HG03066 (cell line): Measurements from ENCODE around the gene TNNT2.

Experiments used
- ATAC-seq: cut with Tn5 transposase; IDR thresholded peaks from one replicate; pipeline ENCODE4 v1.9.1; 2021; ENCODE audit warnings: low read depth; ENCODE audit not compliant: unreplicated experiment

TNNT2 gene

DNA sequence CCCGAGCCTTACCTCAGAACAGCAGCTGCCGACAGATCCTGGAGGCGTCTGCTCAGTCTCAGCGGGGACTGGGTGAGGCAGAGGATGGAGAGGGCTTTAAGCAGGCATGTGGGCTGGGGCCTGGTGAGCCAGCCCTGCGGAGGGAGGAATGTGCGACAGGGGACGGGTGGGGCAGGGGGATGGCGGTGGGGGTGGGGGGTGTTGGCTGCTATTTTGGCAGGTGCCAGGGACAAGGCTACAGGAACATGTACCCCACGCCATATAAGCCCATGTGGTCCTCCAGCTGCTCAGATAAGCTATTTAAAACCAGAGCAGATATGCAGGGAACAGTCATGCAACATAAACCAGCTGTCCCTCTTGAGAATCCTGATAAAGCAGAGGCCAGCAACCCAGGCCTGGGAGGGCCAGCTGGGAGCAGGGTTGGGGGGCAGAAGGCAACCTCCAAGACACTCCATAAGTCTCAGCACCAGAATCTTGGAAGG, at the start of gene TNNT2:
Gene TNNT2 (minus strand): TSS at position 70 of the 482 bp plus-strand sequence. CDS start 4,426 bp downstream, outside the sequence.
- ATAC-seq: no peak

DNA sequence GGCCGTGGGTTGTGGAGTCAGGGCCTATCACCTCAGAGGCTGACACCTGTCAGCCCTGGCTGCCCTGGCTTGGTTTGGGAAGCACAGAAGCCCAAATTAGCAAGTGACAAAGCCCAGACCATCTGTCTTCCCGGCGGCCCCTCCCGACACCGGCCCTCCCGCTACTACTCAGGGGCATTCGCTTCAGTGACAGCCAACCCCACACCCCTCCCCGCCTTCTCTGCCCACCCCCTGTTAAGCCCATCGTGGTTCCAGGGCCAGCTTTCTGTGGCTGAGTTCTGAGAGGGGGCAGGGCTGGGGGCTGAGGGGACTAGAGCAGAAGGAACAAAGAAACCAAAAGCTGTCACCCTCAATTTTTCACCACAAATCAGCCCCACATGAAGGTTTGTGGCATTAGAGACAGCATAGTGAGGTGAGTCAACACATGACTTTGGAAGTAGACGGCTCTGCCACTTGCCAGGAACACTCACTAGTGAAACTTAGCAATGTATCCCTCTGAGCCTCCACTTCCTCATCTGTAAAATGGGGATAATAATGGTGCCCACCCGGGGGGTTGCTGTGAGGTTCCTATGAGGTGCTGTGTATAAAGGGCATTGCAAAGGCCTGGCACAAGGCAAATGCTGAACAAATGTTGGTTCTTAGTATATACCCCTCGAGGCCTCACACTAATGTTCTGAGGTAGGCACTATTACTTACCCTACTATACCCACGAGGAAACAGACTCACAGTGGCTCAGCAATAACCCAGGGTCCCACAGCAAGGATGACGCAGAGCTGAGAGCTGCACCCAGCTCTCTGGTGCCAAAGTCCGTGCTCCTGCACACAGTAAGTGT, 49.2 kb upstream of the TNNT2 start:
- ATAC-seq: no peak

GRCh38 chr1:201424146-201424545, 46.7 kb upstream of the TNNT2 start:
- no peak for ATAC-seq

DNA sequence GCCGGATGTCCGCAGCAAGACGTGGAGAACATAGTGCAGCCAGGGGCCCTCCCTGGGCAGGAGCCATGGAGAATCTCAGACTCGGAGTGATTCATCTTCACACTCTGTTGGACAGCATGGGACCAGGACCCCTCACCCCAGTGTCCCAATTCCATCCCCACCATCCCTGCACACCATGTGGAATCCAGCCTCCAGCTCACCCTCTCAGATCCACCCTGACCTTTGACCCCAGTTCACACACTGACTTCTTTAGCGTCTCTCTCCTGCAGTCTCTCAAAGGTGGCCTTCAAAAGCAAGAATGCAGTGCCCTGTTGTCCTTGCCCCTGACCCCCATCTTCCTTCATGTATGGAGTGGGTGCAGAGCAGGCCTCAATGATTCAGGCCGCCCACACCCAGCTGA, 46.2 kb upstream of the TNNT2 start:
- ATAC-seq: no peak

DNA sequence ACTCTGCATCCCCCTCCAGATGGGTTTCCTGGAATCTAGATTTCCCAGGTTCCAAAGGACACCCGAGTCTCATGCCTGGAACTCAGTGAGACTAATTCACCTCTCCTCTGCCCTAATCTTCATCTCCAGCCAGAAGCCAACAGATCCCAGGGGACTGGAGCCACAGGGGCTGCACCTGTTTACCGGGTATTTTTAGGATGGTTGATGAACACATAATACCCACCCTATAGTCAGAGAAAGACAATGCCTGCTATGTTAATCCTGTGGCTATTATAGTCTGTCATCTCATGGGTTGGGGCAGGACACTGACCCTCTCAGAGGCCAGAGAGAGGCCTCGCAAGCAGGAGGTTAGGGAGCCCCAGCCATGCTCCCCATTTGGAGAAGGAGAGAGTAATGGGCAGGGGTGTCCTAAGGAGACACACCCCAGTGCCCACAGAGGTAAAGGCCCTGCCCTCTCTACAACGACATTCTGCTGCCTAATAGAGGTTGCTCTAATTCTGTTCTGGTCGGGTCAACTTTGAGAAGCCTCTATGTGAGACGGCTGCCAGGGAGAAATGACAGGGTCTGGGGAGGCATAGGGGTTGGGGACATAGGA, 45.1 kb upstream of the TNNT2 start:
- no peak for ATAC-seq

DNA sequence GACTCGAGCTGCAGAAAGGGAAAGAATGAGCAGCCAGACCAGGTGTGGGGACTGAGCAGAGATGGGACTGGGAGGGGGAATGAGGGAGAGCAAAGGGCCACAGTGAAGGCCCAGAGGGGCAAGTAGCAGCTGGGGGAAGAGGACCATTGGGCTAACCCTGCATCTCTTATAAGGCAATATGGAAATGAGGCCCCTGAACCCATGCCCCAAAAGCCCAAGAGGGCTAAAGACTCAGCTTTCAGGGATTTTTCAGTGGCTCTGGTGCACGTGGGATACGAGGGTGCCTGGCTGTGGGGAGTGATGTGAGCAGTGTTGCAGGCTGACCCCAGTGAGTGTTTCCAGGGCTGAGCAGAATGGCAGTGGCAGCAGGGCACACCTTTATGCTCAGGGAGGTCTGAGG, 44.5 kb upstream of the TNNT2 start:
- ATAC-seq: no peak

DNA sequence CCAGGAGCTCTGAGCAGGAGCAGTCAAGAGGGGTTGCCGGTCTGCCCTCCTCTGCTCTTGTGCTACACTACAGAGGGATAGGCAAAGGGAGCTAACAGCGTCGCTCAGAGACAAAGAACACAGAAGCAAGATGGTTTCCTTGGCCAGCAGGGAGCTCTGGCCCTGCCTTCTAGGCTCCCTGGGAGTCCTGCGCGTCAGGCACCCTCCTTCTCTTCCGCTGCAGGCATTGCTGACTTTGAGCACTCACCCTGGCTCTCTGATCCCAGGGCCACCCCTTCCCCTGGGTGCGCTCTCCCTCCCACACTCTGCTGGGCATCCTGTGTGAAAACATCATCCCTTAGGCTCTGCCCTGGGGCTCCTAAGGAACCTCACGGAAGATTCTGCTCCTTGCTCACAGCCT, 43.6 kb upstream of the TNNT2 start:
- no peak for ATAC-seq

GRCh38 chr1:201420608-201421002, 43.1 kb upstream of the TNNT2 start:
- ATAC-seq: no peak

DNA sequence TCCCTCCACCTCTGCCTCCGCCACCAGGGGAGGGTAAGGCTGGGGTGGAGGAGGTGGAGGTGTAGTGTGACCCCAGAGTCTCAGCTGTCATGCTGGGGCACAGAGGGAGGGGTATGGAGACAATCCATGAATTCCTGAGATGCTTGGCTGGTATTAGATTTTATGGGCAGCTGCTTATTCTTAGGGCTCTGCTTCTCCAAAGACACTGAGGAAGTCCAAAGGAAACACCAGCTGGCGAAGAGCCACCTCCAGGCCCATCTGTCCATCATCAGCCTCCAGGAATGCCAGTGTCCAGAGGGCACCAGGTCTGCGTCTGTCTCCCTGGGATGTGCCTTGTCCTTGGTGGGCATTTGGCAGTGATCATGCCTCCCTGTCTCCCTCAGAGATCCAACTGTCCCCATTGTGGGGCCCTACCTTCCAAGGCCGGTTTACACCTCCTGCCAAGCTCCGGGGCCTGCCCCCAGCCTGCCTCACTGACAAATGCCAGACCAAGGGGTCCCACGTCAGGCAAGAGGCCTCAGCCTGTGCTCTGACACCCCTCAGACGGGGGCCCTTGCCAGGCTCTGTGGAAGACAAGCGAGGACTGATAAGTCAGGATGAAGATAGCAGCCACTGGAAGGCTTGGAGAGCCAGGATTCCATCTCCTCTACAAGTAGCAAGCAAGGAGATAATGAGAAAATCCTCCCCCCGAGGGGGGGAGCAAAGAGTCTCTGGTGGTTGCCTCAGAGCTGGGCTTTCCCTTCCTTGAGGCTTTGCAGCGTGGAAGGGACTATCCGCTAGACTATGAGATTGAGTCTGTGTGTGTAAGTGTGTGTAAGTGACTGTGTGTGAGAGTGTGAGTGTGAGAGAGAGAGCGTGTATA, 42.5 kb upstream of the TNNT2 start:
- no peak for ATAC-seq

GRCh38 chr1:201419256-201419655, 41.8 kb upstream of the TNNT2 start:
- ATAC-seq: no peak

DNA sequence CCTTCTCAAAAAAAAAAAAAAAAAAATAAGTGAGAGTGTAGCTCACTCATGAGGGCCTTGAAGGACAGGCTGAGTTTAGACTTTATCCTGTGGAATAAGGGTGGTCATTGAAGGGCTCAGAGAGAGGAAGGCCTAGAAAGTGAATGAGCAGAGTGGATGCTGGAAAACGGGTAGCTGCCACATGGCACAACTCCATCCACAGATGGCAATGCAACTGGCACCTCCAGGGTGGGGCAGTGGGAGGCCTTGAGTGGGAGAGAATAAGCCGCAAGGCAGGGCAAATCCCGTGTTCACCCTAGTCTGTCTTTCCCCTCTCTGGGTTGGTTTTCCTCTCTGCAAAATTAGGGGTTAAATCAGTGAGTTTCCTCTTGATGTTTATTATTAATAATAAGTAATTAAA, 41.0 kb upstream of the TNNT2 start:
- no peak for ATAC-seq

- ATAC-seq: no peak
Measured at GRCh38 chr1:201414051-201414738, 36.7 kb upstream of the TNNT2 start.

GRCh38 chr1:201411292-201411691, 33.8 kb upstream of the TNNT2 start:
- ATAC-seq: no peak

- no peak for ATAC-seq
Measured at GRCh38 chr1:201409440-201409839, 32.0 kb upstream of the TNNT2 start.

- no peak for ATAC-seq
Measured at GRCh38 chr1:201408834-201409200, 31.3 kb upstream of the TNNT2 start.

- no peak for ATAC-seq
Measured at GRCh38 chr1:201408176-201408833, 30.8 kb upstream of the TNNT2 start.

DNA sequence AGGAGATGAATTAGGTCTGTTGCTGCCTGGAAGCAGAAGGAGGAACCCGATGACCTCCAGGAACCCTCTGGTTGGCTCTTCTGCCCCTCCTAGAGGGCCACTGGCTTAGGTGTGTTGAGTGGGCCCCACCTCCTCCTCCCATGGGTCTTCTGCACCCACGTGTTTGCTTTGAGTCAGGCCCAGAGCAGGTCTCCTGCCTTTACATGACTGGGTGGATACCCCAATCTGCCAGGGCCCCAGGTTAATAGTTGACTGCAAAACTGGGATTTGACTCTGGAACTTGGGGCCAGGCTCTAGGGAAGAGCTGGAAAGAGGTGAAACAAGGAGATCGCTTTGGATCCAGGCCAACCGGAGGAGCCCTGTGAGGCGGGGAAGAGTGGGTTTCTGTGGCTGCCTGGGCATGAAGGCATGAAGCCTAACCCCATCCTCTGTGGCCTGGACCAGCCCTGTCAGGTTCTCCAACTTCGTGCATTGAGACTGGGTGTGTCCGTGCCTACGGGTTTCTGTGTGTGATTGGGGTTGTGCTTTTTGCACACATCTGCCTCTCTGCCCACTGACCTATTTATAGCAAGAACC, 29.4 kb upstream of the TNNT2 start:
- no peak for ATAC-seq

GRCh38 chr1:201405484-201405831, 28.0 kb upstream of the TNNT2 start:
- ATAC-seq: peak; percentile 49

- ATAC-seq: no peak
Measured at GRCh38 chr1:201404722-201405483, 27.4 kb upstream of the TNNT2 start.
